Aorta (tissue), 5 donors: Measurements from ENCODE around the gene ASGR2. TPM values are rescaled to one million over a fixed set of nuclear protein-coding genes. Genes with fewer than 3 reads are reported as not detected.

Experiments used
- ATAC-seq: fragments of 200-7000 bp; cut with Tn5 transposase; one replicate; pipeline ENCODE4 v1.9.1; 2022; ENCODE audit warnings: moderate library complexity; ENCODE audit not compliant: low FRiP score
- DNase-seq, 2 donors: peaks; one replicate each; pipeline ENCODE4 v3.0.0-alpha.2; 2020
- H3K27ac ChIP-seq, 2 donors: one replicate each; pipeline ENCODE4 v1.5.1; 2013; ENCODE audit warnings: low read length in 2 of 2, mild to moderate bottlenecking in 2 of 2, moderate library complexity in 2 of 2, control low read depth in 1 of 2, inconsistent platforms in 1 of 2, low read depth in 1 of 2
- H3K27me3 ChIP-seq, 2 donors: one replicate each; pipeline ENCODE4 v1.6.1; 2013; ENCODE audit warnings: control low read depth in 1 of 2, low read length in 1 of 2, mild to moderate bottlenecking in 1 of 2, moderate library complexity in 1 of 2; ENCODE audit not compliant: insufficient read depth in 2 of 2, control insufficient read depth in 1 of 2
- H3K36me3 ChIP-seq, 2 donors: one replicate each; pipeline ENCODE4 v1.6.1; 2013; ENCODE audit warnings: control low read depth in 1 of 2, low read length in 1 of 2, mild to moderate bottlenecking in 1 of 2; ENCODE audit not compliant: insufficient read depth in 2 of 2, control insufficient read depth in 1 of 2
- H3K4me1 ChIP-seq, 2 donors: one replicate each; pipeline ENCODE4 v1.6.1; 2013; ENCODE audit warnings: low read length in 2 of 2, control low read depth in 1 of 2, mild to moderate bottlenecking in 1 of 2, moderate library complexity in 1 of 2; ENCODE audit not compliant: insufficient read depth in 2 of 2, control insufficient read depth in 1 of 2
- H3K4me3 ChIP-seq, 2 donors: one replicate each; pipeline ENCODE4 v1.5.1; 2013; ENCODE audit warnings: low read length in 2 of 2, control low read depth in 1 of 2, mild to moderate bottlenecking in 1 of 2
- H3K9me3 ChIP-seq: one replicate; pipeline ENCODE4 v1.6.1; 2013; ENCODE audit warnings: mild to moderate bottlenecking, low read length; ENCODE audit not compliant: control insufficient read depth
- WGBS, 2 donors: extraction: QIAGEN DNeasy Blood & Tissue Kit; methylation state at CpG; one replicate each; pipeline ENCODE4 v1.1.7; 2013; 5-methylcytosine and 5-hydroxymethylcytosine counted together
- intact Hi-C, 2 donors: fragments of 100-400 bp; cut with DNase I; formaldehyde crosslinking; loops; one replicate each; pipeline versions ENCODE4 v1.14.2 to v1.15.0; 2022
- polyA plus RNA-seq, 2 donors: library from polyadenylated mRNA; stranded (reverse); fragments of 200-250 nt; gene quantifications; one replicate each; pipeline ENCODE4 v1.2.3, GENCODE V29; 2013
- total RNA-seq, 2 donors: library from RNA; stranded (reverse); fragmentation: NEBNext Ultra II Directional; extraction: Animal tissue kit (Norgen Biotek cat#: 25700); gene quantifications; one replicate each; pipeline ENCODE4 v1.2.1, GENCODE V29; 2021
- donor health status: healthy with polysubstance abuse.
- donor health status: Bipolar disorder and iron deficiency.
- donor health status: DM: no; HTN: no; CAD: no.
- donor health status: DM: no; HTN: no; CAD: no.
- donor health status: DM: yes; HTN: yes; CAD: no.

The ASGR2 gene
- total and polyA plus RNA-seq, 4 donors: 0.15 to 1.6 (median 0.75) TPM; not detected in 1

- no peak overlapping the region for H3K27ac ChIP-seq
- H3K36me3 ChIP-seq: no peaks in the 10 kb centered on the region
- DNase-seq (no peak), ATAC-seq (no peak)
- peaks cover 4% of the 10 kb centered on the region for H3K9me3 ChIP-seq
- no peaks in the 10 kb centered on the region for H3K4me1 ChIP-seq
- no peak overlapping the region for H3K4me3 ChIP-seq
- peaks cover 0 to 2% of the 10 kb centered on the region in 2 donors for H3K27me3 ChIP-seq
- 32 to 36% methylated on average over 2 of the region's 2 CpGs for WGBS, 2 donors
- intact Hi-C loops: no loop called here
Observed at GRCh38 chr17:7120123-7120522, 5.5 kb upstream of the ASGR2 start.

DNA sequence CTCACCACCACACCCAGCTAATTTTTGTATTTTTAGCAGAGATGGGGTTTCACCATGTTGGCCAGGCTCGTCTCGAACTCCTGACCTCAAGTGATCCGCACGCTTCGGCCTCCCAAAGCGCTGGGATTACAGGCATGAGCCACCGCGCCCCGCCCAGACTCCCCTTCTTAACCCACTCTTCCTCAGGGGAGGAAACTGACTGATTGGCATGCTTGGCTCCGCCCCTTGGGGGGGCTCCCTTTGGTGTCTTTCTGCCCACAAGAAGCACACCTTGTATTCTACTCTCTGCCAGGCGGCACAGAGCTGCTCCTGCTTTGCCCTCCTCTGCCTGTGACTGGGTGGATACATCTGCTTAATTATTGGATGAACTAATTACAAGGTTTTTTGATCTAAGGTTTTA lies 4.7 kb upstream of the ASGR2 start:
- 74 to 77% methylated on average over 11 of the region's 11 CpGs for WGBS, 2 donors
- Histone ChIP-seq H3K4me3 (no peak overlapping the region), H3K27me3 (peaks cover 0 to 2% of the 10 kb centered on the region in 2 donors), H3K36me3 (no peaks in the 10 kb centered on the region), H3K9me3 (peaks cover 4% of the 10 kb centered on the region), H3K4me1 (no peaks in the 10 kb centered on the region), H3K27ac (no peak overlapping the region)
- ATAC-seq (no peak), DNase-seq (peak in 1 of 2 donors; percentile 62)
- intact Hi-C loops: no loop called here

DNA sequence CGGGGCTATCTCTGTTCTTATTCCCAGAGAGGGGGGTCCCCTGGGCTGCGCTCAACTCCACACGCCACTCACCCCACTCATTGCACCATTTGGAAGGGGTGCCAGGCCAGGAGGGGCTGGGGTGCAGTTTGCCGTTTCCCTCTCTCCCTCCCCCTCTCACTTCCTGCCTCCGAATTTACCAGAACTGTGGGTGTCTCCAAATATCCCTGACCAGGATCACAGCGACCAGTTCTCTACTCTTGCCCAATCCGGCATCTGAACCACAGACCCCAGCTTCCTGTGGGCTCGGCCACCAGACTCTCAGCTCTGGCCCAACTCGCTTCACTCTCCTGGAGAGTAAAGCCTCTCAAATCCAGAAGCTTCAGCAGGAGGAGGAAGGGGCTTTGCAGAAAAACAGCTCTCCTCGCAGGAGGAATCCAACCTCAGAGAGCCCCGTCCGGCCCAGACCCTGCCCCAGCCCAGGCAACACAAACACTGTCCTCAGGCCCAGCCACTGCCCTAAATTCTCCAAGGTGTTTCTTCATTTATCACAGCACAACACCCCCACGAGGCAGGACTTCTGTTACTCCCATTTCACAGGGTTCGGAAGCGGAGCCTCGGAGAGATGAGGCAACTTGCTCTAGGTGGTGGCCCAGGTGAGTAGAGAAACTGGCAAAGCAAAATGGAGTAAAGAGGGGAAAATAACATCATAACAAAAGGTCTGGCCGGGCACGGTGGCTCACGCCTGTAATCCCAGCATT lies 423 bp upstream of the ASGR2 start:
- peak; percentile 17 for ATAC-seq
- no peak overlapping the region for H3K4me3 ChIP-seq
- H3K27me3 ChIP-seq: peaks cover 0 to 2% of the 10 kb centered on the region in 2 donors

DNA sequence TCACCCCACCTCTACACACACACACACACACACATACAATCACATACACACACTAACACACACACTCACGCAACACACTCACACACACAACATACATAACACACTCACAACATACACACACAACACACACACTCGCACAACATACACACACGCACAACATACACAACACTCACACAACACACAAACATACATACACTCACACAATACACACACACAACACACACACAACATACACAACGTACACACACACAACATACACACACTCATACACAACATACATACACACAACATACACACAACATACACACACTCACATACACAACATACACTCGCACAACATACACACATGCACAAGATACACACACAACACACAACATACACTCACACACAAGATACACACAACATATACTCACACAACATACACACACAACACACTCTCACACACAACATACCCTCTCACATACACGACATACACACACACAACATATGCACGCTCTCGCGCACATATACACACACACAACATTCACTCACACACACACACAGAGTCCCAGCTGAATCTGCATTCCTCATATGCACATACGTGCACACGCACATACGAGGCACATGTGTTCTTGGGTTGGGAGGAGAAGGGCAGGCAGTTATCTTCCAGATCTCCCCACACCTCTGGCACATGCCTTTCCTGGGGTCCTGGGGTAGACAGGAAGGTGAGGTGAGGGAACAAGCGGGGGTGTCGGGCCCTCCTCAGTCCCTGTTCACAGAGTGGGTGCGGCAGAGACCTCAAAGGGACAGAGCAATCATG lies 1.1 kb downstream of the ASGR2 start:
- Histone ChIP-seq H3K9me3 (peaks cover 4% of the 10 kb centered on the region), H3K36me3 (no peaks in the 10 kb centered on the region), H3K27me3 (peaks cover 0 to 2% of the 10 kb centered on the region in 2 donors), H3K4me3 (no peak overlapping the region), H3K4me1 (no peaks in the 10 kb centered on the region), H3K27ac (no peak overlapping the region)
- intact Hi-C loops: no loop called here
- ATAC-seq (no peak), DNase-seq (peak in 1 of 2 donors; percentile 15)
- 86 to 90% methylated on average over 15 of the region's 15 CpGs for WGBS, 2 donors

More for the DNA sequence above, 423 bp upstream of the ASGR2 start:
- DNase-seq: peak in 1 of 2 donors; percentile 57
- Histone ChIP-seq H3K9me3 (peaks cover 4% of the 10 kb centered on the region), H3K27ac (no peak overlapping the region), H3K4me1 (no peaks in the 10 kb centered on the region), H3K36me3 (no peaks in the 10 kb centered on the region)
- whole genome bisulfite sequencing, 2 donors: 66% methylated on average over 19 of the region's 19 CpGs
- intact Hi-C loops: no loop called here

GRCh38 chr17:7112510-7113108 lies 2.0 kb downstream of the ASGR2 start:
- Histone ChIP-seq H3K4me1 (no peaks in the 10 kb centered on the region), H3K27ac (no peak overlapping the region), H3K9me3 (peaks cover 4% of the 10 kb centered on the region), H3K27me3 (peaks cover 0 to 2% of the 10 kb centered on the region in 2 donors), H3K4me3 (no peak overlapping the region), H3K36me3 (no peaks in the 10 kb centered on the region)
- 57 to 64% methylated on average over 10 of the region's 10 CpGs for WGBS, 2 donors
- DNase-seq (peak in 1 of 2 donors; percentile 51), ATAC-seq (no peak)
- intact Hi-C loops: no loop called here

DNA sequence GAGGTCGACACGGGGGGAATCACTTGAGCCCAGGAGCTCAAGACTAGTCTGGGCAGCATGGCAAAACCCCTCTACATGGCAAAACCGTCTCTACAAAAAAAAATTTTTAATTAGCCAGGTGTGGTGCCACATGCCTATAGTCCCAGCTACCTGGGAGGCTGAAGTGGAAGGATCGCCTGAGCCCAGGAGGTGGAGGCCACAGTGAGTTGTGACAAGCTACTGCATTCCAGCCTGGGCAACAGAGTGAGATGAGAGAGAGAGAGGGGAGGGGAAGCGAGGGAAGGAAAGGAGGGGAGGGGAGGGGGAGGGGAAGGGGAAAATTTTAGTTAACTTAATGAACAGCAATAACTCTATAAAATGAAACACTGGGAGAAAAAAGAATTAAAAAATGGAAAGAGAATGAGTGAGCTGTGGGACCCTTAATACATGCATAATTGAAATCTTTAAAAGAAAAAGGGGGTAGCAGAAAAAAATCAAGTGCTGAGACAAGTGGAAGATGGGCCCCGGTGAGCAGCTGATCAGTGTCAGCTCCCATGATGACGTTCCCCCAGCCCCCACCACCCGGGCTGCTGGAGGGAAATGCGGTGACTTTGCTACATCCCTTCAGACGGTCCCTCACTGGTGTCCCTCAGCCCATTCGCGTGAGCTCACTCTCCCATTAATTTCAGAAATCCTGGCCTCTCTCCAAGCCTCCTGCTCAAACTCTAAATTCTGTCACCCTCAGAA lies 2.7 kb downstream of the ASGR2 start:
- Histone ChIP-seq H3K27me3 (no peaks in the 10 kb centered on the region), H3K4me1 (no peaks in the 10 kb centered on the region), H3K27ac (no peak overlapping the region), H3K36me3 (no peaks in the 10 kb centered on the region), H3K9me3 (no peaks in the 10 kb centered on the region), H3K4me3 (no peak overlapping the region)
- WGBS, 2 donors: 31 to 41% methylated on average over 11 of the region's 12 CpGs
- intact Hi-C loops: no loop called here
- DNase-seq (peak; percentile 42 to 70), ATAC-seq (no peak)

- WGBS, 2 donors: 56 to 62% methylated on average over 11 of the region's 11 CpGs
- H3K27me3 ChIP-seq: no peaks in the 10 kb centered on the region
- H3K4me1 ChIP-seq: no peaks in the 10 kb centered on the region
- ATAC-seq: no peak
- H3K36me3 ChIP-seq: no peaks in the 10 kb centered on the region
- no peak overlapping the region for H3K4me3 ChIP-seq
- H3K9me3 ChIP-seq: no peaks in the 10 kb centered on the region
- intact Hi-C loops: no loop called here
- H3K27ac ChIP-seq: no peak overlapping the region
- peak in 1 of 2 donors; percentile 9 for DNase-seq
Observed at GRCh38 chr17:7110617-7111306, 3.9 kb downstream of the ASGR2 start.
